IPS DF 4.7 (cell line): ENCODE results near the gene GIPC3.

Experiments used
- DNase-seq: peaks from one replicate; pipeline ENCODE4 v3.0.0-alpha.2; 2013; ENCODE audit warnings: low spot score; ENCODE audit errors: extremely low read depth

Gene GIPC3

DNA sequence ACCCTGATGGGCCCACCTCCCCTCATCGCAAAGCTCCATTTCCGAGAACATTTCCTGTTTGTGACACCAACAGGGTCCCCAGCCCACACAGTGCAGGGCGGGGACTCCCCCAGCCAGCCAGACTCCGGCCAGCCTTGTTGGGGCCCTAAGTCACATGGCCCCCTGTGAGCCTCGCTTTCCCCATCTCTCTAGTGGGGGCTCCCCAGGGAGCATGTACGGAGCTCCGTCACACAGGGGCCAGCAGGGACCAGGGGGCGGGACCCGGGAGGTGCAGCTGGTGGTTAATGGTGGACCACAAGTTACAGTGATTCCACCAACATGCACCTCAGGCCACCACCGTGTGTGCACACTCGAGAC, 19.7 kb downstream of the GIPC3 start:
- DNase-seq = no peak

DNA sequence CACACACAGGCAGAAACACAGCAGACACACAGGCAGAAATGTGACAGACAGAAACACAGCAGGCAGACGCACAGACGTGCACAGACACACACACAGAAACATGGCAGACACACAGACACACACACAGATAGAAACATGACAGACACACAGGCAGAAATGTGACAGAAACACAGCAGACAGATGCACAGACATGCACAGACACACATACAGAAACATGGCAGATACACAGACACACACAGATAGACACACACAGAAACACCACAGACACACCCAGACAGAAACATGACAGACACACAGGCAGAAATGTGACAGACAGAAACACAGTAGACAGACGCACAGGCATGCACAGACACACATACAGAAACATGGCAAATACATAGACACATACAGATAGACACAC, 20.1 kb downstream of the GIPC3 start:
- no peak for DNase-seq

DNA sequence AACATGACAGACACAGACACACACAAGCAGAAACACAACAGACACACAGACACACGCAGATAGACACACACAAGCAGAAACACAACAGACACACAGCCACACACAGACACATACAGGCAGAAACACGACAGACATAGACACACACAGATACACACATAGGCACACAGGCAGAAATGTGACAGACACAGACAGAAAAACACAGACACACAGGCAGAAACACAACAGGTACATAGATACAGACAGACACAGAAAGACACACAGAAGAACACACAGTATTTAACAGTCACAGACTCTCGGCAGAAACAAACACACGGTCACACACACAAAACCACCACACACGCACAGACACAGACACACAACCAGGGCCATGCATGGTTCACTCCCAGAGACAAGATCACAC, 20.5 kb downstream of the GIPC3 start:
- DNase-seq = no peak

DNA sequence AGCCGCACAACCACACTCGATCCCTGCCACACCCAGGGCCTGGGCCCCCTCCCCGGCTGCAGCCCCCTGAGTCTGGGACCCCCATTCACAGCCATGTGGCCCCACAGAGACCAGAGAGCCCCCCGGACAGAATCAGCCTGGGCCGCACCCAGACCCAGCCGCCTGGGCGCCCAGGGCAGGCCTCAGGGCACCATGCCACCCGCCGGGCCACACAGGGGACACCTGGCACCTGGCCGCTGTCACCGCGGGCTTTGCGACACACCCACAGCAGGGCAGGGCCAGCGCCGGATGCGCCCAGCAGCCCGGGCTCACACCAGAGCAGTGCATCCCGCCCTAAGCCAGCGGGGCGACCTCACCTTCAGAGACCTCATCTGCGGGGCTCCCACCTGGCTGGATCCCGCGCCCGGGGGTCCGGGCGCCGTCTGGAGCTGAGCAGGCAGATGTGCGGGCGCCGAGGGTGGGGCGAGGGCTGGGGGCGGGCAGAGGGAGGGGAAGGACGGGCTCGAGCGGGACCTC, 21.0 kb downstream of the GIPC3 start:
- no peak for DNase-seq

DNA sequence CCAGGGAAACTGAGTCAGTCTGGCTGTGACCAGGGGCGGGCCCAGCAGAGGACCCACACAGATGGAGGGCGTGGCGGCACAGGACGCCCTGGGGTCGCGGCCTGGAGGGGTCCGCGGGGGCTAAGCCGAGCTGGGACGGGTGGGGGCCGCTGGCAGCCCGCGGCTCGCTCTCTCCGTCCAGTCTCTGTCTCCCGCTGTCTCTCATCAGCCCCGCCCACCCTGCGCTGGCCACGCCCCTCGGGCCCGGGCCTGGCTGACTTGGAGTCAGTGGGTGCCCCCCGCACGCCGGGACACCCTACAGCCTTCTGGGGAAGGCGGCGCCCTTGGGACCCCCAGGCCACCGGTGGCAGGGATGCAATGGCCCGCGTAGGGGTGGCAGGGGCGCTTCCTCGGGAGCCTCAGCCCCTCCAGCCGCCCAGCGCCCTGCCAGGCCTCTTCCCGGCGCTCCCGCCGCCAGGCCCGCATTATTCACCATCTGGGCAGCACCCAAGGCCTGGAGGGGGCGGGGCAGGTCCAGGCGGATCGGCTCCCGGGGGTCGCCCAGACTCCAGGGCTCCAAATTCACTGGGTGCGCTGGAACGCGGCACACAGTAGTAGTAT, 21.5 kb downstream of the GIPC3 start, which contains the start of gene TBXA2R:
Gene TBXA2R (minus strand): TSS at position 186 of the 600 bp plus-strand sequence. CDS start 6,241 bp downstream, outside the sequence.
- no peak for DNase-seq

DNA sequence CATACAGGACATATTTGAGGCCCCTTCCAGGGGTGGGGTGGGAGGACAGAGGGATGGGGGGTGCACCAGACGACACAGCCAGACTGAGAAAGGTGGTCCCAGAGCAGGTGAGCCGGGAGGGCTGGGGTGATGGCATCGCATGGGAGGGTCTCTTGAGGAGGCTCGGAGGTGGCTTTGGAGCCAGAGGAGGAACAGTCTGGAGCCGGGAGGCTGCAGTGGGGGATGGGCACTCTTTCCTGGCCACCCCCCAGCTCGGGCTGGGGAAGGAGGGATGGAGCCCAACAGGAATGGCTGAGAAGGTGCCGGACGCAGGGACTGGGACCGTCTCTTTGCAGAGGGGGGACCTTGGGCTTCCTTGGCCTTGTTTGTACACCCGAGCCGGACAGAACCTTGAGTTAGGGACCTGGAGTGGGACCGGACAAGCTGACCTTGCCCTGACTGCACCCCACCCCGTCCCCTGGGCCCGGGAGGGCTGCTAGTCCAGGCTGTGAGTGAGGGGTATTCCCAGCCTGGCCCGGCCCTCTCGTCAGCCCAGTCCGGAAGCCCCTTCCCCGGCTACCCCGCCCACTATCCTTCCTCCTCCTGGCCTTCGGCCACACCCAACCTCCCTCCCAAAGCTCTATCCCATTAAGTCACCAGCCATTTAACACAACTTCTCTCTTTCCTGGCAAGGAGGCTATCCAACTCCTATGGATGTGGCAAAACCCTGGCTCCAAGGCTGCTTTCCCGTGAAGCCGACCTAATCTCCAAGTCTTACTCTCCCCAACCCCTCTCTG, 22.2 kb downstream of the GIPC3 start:
- no peak for DNase-seq

DNA sequence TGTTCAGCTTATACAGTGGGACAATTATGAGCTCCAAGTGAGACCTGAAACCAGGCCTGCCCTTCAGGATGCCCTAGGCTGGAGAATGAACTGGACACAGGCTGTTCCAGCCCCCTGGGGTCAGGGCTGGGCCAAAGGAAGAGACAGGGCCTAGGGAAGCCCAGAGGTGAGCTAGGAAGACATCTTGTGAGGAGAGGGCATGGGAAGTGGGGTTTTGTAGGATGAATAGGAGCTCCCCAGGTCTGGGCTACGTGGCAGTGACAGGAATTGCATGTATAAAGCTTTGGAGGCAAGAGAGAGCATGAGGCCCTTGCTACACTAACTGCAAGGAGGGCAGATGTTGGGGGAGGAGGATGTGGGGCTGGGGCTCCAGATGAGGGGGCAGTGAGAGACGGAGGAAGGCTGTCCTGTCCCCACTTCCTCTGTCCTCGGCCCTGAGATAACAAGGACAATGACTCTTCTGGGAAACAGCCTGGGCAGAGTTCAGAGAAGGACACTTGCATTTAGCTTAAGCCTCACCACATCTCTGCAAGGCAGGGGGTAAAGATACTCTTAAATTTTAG, 22.9 kb downstream of the GIPC3 start:
- DNase-seq = no peak

DNA sequence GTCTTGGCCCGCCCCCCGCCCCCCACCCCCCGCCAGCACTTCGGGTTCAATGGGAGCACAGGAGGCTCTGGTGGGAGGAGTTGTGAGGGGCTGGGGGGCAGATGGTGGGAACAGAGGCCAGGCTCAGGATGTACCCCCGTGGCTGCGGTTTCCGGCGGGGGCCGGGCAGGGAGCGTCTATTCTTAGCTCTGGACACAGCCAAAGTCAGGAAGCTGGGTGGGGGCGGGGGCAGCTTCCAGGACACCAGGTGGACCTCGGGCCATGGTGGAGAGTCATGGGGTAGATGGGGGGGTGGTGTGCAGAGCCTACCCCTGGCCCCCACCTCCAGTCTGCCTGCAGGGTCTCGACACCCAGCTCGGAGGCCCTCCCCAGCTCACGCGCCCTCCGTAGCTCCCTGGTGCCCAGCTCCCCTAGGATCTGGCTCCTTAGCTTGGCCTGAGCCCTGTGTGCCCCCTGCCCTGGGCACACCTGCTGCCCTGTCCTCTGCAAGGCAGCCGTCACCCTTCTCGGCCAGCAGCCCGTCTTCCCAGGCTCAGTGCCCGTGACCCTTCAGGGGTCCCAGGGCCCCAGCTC, 23.6 kb downstream of the GIPC3 start:
- no peak for DNase-seq

DNA sequence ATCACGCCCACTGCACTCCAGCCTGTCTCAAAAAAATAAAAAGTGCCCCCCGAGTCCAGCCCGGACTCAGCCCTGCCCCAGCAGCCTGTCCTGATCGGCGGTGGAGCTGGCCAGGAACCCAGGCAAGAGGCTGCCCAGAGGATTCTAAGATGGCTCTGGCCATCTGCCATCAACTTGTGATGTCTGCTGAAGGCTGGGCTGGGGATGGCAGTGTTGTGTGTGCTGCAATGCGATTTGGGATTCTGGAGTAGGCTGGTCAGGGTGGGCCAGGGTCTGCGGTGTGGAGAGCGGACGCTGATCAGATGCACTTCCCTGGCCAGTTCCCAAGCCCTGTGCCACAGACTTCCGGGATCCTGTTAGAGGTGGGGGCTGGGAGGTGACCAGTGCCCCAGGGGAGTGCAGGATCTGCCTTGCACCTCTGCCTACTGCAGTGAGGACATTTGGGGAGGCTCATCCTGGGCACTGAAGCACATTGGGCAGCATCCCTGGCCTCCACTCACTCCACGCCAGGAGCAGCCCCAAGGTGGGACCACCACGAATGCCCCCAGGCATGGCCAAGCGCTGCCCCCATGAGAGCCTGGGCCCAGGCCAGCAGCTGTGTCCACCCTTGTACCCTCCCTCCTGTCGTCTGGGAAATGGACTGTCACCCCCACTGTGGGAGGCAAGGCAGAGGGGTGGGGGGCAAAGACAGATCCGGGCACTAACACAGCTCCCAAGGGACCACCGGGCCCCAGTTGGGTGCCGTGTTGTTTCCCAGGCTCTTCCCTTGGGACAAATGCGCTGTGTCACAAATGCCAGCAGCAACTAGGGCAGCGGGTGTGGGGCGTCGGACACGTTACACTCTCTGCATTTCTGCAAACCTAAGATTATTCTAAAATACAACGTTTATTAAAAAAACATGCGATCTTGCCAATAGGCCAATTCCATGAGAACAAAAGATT, 24.8 kb downstream of the GIPC3 start:
- DNase-seq = no peak

DNA sequence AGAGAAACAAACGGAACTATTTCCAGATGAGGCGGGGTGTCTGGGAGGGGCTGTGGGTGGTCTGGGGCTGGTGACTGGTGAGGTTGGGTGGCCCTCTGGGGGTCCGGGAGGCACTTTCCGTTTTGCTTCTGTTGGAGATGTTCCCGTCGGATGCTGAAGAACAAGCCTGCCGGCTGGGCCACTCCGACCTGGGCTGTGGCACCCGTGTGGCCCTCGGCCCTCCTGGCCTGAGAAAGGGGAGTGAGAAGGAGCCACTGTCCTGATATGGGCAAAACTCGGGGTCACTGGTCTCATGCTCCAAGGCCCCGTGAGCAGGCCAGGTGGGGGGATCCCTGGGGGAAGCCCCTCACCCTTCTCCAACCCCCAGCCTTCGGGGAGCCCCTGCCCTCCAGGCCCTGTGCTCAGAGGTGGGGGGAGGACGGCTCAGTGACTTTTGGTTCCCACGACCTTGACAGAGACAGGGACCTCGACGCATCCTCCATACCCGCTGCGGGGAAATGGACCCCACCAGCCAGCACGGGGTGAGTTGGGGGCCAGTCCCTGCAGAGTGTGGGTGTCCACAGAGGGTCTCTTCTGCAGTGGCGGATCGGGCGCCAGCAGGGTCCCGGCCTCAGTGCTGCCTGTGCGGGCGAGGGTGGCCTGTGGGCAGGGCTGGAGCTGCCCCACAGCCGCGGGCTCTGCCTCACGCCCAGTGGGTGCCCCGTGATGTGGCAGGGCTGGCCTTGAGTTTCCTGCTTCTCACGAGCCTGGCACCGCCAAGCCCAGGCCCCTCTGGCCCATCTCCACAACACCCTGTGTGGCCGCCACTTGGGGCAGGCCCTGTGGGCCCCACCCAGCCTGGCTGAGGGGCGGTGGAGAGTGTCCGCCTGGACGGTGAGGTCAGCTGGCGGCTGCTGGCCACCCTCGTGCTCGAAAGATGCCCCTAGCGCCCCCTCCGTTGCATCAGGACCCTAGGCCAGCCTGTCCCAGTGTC, 25.8 kb downstream of the GIPC3 start:
- no peak for DNase-seq

DNA sequence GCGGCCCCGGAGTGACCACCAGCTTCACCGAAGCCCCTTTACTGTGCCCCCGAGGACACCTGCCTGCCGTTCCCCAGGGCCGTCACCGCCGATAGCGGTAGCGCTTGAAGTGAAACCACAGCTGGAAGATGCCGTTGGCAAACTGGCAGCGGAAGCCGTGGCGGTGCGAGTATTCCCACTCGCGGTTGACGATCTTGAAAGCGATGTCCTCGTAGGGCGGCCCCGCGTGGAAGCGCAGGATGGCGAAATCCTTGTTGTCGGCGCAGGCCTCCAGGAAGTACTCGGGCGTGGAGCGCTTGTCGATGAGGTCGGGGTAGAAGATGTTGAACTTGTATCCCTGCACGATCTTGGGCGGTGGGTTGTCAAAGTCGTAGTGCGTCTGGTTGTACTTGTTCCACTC, 26.6 kb downstream of the GIPC3 start:
- DNase-seq = no peak

DNA sequence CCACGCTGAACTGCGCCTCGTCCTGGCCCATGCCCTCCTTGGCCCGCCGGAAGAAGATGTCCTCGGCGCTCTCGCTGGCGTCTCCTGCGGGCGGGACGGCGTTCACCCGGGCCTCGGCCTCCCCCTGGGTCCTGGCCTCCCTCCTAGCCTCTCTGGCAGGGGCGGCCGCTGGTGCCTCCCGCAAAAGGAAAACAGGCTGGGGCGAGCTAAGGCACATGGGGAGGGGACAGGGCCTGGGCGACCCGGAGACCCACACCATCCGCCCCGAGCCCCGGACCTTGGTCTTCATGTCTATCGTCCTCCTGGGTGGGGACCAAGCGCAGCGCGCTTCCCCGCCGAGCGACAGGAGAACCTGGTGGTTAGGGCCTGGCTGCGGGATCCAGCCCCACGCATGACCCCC, 27.1 kb downstream of the GIPC3 start:
- DNase-seq = no peak

DNA sequence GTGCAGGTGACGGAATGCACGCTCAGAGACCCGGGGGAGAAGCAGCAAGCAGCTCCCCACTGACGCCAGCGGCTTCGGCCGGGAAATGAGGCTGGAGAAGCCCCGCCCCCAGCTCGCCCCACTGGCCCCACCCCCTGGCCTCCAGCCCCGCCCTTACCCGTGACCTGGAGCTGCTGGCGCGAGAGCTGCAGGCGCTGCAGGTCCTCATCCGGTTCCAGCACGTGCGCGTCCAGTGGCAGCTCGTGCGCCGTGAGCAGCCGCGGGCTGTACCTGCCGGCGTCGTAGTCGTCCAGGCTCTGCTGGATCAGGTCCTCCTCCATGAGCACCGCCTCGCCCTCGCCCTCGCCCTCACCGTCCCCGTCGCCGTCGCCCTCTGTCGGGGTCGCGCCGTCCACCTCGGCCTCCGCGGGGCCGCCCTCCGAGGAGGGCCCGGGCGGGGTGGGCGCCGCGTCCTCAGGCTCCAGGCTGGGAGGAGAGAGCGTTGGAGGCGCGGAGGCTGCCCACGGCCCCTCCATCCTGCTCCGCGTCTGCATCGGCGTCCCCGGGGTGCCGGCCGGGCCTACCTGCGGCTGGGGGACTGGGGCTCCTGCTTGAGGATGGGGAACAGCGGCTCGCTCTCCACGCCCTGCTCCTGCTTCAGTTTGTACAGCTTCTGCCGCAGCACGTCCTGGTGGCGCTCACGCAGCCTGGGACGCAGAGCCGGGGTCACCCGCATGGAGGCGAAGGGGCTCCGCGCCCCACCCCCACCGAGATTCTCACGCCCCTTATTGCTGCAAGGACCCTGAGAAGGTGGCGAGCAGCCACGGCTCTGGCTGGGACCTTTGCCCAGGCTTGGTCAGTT, 27.8 kb downstream of the GIPC3 start:
- no peak for DNase-seq

DNA sequence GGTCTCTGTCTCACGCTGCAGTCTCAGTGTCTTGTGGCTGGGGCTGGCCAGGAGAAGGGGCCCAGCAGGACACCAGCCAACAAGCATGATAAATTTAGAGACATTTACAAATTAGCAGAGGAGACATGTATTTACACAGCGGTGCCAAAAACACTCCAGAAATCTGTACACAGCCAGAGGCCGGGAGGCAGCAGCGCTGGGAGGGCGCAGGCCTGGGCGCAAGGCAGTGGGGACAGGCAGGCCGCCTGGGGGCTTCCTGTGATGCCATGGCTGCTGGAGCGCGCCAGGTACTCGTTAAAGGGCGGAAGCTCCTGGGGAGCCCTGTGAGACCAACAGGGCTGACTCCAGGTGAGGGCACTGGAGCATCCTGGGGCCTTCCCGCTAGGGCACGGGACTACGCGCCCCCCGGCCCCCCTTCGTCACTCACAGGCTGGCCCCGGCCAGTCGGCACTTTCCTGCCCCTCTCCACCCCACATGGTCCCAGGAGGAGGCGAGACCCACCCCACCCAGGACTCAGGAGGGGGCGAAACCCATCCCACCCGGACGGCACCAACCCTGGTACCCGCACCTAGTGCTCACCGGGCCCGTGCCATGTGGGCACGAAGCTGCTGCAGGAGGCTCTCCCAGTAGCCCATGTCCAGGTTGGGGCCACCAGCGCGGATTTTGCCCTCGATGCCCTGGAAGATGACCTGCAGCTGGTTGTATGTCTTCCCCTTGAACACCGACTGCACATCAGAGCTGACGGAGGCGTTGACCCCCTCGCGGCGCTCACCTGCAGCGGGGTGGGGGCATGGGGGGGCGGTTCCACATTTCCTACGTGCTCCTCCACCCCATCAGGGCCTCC, 28.8 kb downstream of the GIPC3 start:
- no peak for DNase-seq

DNA sequence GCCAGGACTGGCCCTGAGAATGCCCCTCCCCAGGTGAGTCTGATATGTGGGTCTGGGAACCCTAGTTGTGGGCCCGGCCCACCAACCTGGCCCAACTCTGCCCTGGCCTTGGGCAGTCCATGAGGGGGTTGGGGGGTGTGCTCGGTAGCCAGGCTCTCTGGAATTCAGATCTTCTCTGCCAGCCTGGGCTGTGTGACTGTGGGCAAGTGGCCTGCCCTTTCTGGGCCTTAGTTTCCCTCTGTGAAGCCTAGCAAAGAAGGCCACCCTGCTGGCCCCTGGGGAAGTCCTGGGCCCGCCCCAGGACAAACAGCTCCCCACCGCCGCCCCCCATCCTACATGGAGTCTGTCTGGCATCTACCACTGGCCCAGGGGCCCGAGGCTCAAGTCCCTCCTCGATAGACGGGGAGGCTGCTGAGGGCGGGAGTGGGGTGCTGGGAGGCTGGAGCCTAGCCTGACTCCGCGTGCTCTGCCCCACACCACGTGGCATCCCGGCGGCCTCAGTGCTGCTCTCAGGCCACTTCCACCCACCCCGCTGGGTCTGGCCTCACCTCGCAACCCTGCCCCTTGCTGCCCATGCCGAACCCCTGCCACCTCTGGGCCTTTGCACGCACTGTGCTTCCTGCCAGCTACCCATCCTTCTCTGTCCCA, 29.7 kb downstream of the GIPC3 start:
- no peak for DNase-seq

DNA sequence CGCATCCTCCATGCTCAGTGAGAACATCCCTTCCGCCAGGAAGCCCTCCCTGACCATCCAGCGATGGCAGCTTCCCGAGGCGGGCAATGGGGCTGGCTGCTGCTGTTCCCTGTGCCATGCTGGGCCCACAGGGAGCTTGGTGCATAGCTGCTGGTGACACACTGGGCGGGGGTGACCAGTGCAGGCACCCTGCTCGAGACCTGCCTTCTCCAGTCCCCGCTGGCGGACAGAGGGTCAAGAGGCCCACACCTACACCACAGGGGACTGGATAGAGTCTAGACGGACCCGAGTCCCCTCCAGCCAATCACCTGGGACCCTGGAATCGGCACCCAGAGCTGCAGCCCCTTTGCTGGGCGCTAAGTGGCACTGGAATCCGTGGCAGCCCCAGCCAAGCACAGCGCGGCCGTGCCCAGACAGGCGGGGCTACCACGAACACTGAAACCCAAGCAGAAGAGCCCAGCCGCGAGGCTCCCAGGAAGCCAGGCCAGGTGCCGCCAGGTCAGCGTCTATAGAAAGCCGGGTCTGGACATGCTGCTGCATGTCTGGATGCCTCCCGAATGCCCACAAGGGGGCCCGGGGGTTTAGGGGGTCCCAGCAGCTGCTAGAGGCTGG, 30.4 kb downstream of the GIPC3 start:
- no peak for DNase-seq

DNA sequence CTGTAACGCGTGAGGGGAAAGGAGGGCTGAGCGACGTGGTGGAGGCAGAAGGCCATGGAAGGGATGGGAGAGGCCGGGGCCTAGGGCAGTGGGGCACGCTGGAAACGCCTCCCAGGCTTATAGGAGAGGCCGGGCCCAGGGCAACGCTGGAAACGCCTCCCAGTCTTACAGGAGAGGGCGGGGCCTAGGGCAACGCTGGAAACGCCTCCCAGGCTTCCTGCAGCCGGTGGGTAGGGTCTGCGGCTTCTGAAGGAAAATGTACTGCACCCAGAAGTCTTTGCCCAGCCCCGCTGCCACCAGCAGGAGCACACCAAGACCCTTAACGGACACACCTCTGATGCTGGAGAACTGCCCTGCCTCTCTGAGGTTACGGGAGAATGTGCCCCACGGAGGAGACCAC, 32.2 kb downstream of the GIPC3 start:
- DNase-seq = no peak
